ENCODE results near the gene PSMD14. TPM values are rescaled to one million over a fixed set of nuclear protein-coding genes. Genes with fewer than 3 reads are reported as not detected.
A peak's percentile ranks its signal among the peaks of the same experiment; 100 is the strongest.

Gene PSMD14
- total RNA-seq, 1 donor from 2014 or later, result 33.5 TPM

- Histone ChIP-seq H3K4me3 (no peak overlapping the region), H3K27me3 (ENCODE audit: low read depth) (peaks cover 12% of the 10 kb centered on the region), H3K27ac (no peak overlapping the region), H3K4me1 (peaks cover 5% of the 10 kb centered on the region), H3K36me3 (peaks cover 9% of the 10 kb centered on the region), H3K9me3 (no peaks in the 10 kb centered on the region)
- intact Hi-C loops (cut with DNase I), result no loop called here
- DNase-seq, result no peak
- ATAC-seq, result no peak
- TF ChIP-seq CTCF (IDR thresholded peaks at IDR 0.05), result no peak
Observed at GRCh38 chr2:161409308-161409907, 101.2 kb downstream of the PSMD14 start.

DNA sequence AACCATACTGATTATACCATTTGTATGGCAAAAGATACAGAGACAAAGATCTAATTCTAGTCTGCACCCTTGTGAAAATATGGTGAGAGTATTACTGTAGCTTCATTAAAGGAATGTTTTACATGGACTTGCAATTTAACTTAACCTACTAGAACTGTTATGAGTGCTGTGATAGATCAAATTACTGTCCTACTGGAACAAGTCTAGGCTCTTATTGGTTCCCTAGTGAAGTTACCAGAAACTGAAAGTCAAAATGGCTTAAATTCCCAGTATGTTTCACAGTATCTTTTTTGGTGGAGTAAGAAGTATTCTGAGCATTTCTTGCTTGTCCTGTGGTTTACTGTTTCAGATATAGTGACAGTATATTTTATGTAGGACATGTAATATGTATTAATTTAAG is 104.1 kb downstream of the PSMD14 start:
- no peak overlapping the region for H3K4me3 ChIP-seq
- ATAC-seq (no peak), DNase-seq (no peak)
- peaks cover 41% of the 10 kb centered on the region for H3K27me3 ChIP-seq (ENCODE audit: low read depth)
- H3K9me3 ChIP-seq, result no peaks in the 10 kb centered on the region
- peaks cover 9% of the 10 kb centered on the region for H3K36me3 ChIP-seq
- peaks cover 34% of the 10 kb centered on the region for H3K4me1 ChIP-seq
- H3K27ac ChIP-seq, result no peak overlapping the region
- intact Hi-C loops (cut with DNase I), result no loop called here
- no peak for TF ChIP-seq CTCF (IDR thresholded peaks at IDR 0.05)

- H3K27me3 ChIP-seq (ENCODE audit: low read depth), result peaks cover 61% of the 10 kb centered on the region
- H3K9me3 ChIP-seq, result no peaks in the 10 kb centered on the region
- ATAC-seq (peak; percentile 75 to 77), DNase-seq (no peak)
- no peak overlapping the region for H3K27ac ChIP-seq
- intact Hi-C loops (cut with DNase I), result no loop called here
- TF ChIP-seq CTCF (IDR thresholded peaks at IDR 0.05), result no peak
- peaks cover 45% of the 10 kb centered on the region for H3K4me1 ChIP-seq
- H3K36me3 ChIP-seq, result peaks cover 4% of the 10 kb centered on the region
- peak overlapping the region; percentile 52 for H3K4me3 ChIP-seq
Observed at GRCh38 chr2:161414042-161415033, 106.1 kb downstream of the PSMD14 start.

DNA sequence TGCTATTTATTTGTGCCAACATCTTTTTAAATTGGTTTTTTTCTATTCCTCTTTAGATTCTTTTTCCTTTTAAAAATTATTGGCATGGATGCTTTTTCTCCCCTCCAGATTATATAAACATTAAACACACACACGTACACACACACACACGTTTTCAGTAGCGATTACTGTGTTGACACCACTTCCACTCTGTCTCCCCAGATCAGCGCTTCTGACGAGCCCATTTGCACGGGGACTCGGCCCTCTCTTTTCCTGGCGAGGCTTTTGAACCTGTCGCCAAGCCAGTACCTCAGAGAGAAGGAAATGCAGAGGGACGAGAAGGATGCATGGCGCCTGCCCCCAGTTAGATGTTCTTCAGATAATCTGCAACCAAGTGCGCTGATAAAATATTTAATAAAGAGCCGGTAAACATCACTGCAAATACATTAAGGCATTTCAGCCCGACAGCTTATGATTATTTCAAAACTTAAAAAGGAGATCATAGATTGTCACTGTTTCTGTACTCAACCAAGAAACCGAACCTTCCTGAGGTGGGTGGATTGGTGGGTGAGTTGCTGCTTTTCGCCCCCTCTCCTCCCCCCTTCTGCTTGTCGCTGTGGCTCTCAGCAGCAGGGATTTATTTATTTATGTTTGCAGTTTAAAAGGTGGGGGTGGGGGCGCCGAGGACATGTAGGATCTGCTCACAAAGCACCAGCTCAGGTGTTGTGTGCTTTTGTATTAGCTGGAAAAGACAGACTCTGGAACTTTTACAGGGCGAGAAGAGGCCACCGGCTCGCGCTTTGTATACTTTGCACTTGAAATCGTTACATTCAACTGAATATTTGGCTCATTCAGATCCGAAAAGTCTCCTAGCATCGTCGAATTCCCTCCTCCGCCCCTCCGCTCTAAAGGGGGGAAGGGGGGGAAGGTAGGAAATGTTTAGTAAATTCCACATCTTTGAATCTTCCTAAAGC is 107.1 kb downstream of the PSMD14 start:
- TF ChIP-seq CTCF (IDR thresholded peaks at IDR 0.05), result no peak
- Histone ChIP-seq H3K4me3 (peak overlapping the region; percentile 52), H3K9me3 (no peaks in the 10 kb centered on the region), H3K27me3 (ENCODE audit: low read depth) (peaks cover 71% of the 10 kb centered on the region), H3K36me3 (peaks cover 4% of the 10 kb centered on the region), H3K4me1 (peaks cover 45% of the 10 kb centered on the region), H3K27ac (no peak overlapping the region)
- DNase-seq, result no peak
- intact Hi-C loops (cut with DNase I), result no loop called here
- ATAC-seq, result peak in 1 of 2 donors; percentile 28
